HG02588 (cell line): ENCODE results near the gene EID3.

Experiments
- ATAC-seq: cut with Tn5 transposase; IDR thresholded peaks from one replicate; pipeline ENCODE4 v1.9.1; 2021; ENCODE audit warnings: mild to moderate bottlenecking, moderate library complexity; ENCODE audit not compliant: unreplicated experiment

EID3 gene

DNA sequence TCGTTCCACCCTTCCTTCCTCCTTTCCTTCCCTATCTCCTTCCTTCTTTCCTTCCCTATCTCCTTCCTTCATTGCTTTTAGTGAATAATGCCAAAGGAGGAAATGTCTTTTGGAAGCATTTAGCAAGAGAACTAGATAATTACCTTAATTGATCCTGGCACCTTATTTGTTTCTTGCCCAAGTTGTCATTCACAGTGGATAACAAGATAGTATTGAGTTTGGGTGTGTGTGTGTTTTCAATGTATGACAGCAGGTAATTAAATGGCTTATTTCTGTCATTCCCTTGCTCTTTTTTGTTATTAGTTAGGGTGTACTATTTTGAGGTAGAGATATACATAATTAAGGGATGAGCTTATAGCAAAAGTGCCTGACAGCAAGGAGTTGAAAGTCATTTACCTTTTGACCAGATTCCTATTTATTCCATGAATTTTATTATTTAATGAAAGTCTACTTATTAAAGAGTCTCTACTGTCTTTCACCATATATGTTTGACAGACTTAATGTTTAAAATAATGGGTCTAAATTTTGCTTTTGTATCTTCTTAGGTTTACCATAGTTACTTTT, 30.2 kb downstream of the EID3 start:
- ATAC-seq, result no peak

DNA sequence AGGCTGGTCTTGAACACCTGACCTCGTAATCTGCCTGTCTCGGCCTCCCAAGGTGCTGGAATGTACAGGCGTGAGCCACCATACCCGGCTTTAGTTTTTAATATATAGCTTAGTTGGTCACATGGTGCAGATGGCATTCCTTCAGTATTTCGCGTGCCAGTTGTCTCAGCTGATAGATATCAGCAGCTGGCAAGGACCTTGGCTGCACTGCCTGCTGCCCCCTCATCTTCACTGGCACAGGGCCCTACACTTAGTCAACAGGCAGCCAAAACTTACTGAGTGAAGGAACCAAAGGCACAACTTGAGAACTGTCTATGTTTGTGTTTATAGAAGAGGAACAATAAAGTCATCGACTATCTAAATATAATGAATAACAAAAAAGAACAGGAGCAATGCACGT, 31.0 kb downstream of the EID3 start:
- no peak for ATAC-seq

DNA sequence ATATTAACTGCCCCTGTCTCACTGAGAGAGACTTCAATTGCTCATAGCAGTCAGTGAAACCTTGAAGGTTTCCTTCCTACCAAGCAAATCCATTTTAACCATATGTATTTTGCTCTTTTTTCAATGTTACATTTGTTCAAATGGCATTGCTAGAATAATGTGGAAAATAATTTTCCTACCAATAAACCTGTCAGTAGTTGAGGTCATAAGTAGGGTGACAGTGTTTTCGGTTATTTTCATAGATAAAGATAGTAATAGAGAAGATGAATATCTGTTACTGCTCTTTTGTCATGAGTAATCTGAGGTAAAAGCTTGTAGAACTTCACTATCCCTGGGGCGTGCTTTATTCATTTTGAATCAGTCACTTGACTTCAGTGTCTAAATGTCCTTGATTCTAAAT, 32.6 kb downstream of the EID3 start:
- ATAC-seq, result no peak

DNA sequence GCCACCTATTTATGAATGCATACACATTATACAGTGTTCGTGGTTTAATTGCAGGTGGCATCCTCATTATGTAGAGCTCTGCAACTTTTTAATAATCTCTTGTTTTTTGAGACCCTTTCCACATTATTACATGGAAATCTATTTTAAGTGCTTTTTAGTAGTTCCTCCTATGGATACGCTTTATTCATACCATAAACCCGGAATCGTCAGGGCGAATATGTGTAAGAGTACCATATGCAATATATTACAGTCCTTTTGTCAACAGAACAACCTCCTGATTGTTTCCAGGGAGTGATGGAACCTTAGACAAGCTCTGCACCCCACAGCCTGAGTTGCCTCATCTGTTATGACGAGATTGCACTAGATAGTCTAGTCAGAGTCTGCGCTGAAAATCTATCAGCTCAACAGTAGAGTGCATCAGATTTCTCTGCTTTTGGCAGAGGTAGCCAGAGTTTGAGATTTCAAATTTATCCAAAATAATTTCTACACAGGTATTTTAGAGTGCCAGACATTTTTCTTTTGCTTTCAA, 33.6 kb downstream of the EID3 start:
- ATAC-seq, result no peak

DNA sequence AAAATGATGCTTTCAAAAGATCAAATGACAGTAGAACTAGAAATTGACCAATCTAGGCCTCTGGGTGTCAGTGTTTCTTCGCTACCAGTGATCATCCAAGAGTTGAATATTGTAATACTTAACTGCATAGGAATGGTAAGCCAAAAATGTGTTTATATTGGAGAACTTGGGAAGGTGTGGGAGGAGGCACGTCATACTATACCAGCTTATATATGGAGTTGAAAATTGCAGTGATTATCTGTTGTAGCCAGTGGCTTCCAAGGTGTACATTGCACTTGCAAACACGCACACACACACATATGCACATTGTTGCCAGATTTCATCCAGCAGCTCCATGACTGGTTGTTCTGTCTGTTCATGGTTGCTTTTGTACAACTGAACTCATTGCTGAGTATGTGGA, 36.1 kb downstream of the EID3 start:
- ATAC-seq, result no peak

DNA sequence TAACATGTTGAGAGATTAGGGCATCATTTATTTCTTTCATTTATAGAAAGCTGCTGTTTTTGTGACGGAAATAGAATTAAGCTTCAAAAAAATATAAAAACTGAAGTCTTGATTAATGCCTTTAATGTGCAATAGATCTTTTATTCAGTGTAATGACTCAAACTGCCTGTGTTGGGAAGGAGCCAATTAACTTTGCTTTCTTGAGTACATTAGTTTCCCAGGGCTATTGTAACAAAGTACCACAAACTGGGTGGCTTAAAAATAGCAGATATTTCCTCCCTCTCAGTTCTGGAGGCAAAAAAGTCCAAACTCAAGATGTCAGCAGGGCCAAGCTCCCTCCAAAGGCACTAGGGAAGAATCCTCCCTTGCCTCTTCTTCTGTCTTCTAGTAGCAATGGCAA, 36.6 kb downstream of the EID3 start:
- ATAC-seq, result no peak

DNA sequence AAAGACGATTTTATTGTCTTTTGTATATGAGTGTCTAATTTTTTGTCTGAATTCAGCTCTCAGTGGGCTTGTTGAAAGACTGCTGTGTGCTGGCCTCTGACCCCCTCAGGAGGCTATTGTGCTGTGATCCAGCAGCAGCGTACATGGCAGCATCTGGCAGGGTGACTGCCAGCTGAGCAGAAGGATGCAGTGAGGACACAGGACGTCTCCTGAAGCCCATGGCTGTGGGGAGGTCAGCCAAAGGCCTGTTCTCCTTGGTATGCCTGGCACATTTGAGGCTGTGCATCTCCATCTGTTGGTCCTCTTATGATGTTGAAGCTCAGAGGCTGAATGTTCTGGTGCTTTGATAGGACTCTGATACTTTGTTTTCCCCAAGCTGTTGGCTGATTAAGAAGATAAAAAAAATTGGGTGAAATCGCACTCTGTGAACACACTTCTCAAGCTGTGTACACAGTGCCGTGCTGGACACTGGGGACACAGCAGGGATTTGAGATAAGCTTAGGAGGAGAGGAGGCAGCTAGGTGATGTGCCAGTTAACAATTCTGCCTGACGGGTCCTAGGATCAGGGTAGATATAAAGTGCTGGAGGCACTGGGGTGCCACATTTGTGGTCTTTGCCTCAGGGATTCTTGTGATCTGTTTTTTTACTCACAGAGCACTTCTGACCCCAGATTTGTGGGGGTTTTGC, 37.5 kb downstream of the EID3 start:
- no peak for ATAC-seq

DNA sequence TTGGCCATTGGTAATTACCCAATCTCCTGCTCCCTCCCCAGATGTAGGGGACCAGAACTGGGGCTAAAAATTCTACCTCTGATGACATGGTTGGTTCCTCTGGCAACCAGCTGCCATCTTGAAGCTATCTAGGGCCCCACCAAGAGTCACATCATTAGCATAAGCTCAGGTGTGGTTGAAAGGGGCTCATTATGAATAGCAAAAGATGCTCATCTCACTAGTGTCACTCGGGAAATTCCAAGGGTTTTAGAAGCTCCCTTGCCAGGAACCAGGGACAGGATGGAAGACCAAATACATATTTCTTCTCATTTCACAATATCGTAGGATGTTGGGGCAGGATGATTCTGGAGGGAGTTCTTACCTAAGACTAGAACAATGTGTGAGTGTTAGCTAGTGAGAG, 38.6 kb downstream of the EID3 start:
- ATAC-seq, result no peak

DNA sequence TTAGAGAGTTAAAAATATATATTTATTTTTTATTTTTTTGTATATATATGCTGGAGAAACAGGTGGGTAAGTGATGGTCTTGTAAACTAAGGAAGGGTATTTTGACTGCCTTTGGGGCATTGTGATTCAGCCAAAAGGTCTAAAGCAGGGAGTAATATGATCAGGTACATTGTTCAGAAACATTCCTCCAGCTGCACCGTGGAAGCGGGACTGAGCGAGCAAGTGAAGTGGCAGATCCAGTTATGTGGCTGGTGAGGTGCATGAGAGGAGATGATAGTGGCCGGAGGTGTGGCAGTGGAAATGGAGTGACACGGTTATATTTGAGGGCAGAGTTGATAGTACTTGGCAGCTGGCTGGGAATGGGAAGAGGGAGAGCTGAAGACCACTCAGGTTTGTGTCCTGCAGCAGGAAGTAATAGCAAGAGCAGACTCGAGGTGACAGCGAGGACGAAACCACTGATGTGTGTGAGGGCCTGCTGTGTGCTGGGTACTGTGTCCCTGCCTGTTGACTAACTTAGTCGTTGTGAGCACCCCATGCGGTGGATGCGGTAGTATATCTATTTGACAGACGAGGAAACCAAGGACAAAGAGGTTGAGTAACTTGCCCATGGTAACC, 39.2 kb downstream of the EID3 start:
- ATAC-seq, result no peak

DNA sequence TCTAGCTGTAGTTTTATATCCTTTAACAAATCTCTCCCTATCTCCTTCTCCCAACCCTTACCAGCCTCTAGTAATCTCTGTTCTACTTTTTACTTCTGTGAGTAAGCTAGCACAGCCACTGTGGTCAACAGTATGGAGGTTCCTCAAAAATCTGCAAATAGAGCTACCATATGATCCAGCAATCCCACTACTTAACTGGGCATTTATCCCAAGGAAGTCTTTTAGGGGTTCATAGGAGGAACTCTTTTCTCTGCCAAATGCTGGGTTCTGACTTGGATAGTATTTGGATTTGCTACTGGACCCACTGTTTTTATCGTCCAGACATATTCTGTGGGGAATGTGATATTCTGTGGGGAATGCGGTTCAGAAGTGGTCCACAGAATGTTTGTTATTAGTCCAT, 41.1 kb downstream of the EID3 start:
- no peak for ATAC-seq

DNA sequence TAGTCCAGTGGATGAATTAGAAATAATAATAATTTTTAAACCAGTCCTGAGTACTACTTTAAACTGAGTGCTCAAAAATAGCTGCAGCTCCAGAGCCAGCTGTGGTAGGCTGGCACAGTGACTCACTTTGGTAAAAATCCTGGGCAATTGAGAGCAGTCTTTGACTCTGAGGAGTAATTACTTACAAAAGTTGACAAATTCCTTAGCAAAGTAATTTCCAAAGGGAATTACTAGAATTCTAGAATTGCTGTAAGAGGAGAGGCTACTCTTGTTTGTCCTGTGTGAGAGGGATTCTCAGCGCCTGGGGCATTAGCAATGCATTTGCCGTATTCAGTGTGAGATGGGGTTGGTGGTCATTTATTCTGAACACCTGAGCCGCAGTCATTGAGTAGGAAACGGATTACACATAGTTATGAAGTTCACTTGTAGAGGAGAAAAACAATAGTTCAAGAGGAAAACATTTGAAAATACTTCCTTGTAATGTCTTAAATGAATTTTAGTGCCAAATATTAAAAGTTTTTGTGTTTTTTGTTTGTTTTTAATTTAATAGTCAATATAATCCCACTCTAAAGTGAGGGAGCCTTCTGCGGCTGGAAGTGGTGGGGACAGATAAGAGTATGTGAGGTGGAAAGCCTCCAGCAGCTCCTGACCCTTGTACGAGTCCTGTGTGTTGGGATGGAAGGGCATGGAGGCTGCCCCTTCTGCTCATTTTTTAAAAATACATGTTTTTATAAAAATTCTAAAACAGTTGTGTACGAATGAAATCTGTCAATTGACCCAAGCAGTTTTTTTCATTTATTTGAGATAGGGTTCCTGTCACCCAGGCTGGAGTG, 41.9 kb downstream of the EID3 start:
- no peak for ATAC-seq

DNA sequence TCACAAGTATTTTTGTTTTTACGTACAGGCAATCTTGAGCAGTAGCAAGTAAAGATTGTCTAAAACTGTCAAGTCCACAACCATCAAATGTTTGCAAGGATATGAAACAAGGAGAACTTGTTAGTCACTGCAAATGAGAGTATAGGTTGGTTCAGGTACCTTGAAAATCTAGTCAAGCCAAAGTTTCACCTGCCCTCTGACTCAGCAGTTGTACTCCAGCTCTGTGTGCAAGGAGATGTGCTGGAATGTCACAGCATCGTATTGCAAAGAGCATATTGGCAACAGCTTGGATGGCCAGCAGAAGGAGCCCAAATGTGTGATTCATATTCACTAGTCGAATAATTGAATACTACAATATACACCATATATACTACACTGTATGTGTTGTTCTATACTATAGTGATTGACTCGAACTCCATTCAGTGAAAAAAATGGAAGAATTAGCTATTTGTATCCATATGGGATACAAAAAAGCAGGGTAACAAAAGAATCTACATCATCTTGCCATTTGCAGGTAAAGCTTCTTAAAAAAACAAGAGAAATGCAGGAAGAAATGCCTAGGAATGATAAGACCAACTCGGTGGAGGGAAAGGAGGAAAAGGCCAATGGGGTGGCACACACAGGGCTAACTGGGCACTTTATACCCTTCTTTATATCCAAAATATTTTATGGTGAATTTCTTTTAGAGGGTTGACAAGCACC, 44.0 kb downstream of the EID3 start:
- ATAC-seq, result no peak

DNA sequence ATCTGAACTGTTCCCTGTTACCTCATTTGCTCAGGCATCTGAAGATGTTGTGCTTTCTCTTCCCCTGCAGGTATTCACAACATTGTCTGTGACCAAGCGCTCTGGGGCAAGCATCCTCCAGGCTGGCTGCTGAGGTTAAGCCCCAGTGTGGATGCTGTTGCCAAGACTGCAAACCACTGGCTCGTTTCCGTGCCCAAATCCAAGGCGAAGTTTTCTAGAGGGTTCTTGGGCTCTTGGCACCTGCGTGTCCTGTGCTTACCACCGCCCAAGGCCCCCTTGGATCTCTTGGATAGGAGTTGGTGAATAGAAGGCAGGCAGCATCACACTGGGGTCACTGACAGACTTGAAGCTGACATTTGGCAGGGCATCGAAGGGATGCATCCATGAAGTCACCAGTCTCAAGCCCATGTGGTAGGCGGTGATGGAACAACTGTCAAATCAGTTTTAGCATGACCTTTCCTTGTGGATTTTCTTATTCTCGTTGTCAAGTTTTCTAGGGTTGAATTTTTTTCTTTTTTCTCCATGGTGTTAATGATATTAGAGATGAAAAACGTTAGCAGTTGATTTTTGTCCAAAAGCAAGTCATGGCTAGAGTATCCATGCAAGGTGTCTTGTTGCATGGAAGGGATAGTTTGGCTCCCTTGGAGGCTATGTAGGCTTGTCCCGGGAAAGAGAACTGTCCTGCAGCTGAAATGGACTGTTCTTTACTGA, 44.9 kb downstream of the EID3 start:
- no peak for ATAC-seq

DNA sequence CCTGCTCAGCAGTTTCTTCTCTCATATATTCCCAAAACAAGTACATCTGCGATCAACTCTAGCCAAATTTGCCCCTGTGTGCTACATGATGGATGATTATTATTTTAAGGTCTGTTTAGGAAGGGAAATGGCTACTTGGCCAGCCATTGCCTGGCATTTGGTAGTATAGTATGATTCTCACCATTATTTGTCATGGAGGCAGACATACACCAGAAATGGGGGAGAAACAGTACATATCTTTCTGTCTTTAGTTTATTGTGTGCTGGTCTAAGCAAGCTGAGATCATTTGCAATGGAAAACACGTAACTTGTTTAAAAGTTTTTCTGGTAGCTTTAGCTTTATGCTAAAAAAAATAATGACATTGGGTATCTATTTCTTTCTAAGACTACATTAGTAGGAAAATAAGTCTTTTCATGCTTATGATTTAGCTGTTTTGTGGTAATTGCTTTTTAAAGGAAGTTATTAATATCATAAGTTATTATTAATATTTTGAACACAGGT, 45.5 kb downstream of the EID3 start:
- ATAC-seq, result no peak

DNA sequence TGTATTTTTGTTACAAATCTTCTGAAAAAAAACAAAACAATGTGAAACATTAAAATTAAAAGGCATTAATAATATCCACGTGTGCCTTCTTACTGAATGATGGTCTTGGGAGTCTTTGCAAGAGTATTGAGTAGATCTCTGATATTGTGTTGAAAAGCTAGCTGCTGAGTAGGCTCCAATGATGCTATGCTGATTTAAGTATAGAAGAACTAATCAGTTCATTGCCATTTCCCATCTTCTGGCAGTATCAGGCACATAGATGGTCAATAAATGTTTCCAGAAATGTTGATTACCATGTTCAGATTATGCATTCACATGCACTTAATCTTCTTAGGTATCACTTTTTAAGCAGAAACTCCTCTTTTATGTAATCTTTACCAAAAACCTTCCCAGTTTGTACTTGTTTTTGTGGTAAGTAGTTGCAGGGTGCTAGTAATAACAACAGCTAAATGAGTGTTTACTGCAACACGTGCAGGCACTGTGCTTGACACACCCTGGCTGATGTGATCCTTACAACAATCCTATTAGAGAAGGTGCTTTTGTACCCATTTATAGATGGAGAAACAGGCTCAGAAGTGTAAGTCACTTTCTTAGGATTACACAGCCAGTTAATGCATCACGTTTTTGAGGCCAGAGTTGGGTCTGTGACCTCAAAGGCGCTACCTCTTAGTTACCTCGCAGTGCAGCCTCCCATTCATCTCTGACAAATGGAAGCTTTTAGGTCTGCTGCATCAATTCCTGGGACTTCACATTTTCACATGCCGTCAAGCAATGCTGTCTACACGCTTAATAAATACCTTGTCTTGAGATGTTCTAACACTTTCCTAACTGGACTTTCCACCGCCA, 46.9 kb downstream of the EID3 start:
- no peak for ATAC-seq

DNA sequence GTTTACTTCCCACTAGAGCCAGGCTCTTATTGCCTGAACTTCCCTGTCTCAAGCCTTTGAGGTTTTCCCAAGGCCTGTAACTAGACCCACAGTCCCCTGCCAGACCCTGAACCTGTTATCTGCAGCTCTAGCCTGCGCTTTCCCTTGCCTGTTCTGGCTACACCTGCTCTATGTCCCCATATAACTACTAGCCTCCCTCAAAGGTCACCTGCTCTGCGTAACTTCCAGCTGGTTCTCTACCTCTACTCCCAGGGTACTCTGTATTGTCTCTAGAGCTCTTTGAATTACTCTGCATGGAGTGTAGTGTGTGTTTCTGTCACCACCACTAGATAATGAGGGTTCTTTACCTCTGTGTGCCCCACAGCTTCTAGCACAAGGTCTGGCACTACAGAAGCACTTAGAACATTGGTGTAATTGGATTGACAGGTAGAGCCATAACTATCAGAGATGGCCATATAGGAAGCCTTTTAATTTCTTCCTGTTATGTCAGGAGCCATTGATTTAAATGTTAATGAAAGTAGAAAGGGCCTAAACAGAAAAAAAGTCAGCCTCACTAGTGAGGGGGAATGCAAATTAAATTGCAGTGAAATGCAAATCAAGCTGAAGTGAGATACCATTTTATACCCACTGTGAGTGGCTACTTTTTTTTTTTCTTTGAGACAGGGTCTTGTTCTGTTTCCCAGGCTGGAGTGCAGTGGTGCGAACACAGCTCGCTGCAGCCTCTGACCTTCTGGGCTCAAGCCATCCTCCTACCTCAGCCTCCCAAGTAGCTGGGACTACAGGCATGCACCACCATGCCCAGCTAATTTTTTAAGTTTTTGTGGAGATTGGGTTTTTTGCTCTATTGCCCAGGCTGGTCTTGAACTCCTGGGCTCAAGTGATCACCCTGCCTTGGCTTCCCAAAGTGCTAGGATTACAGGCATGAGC, 47.8 kb downstream of the EID3 start:
- no peak for ATAC-seq

DNA sequence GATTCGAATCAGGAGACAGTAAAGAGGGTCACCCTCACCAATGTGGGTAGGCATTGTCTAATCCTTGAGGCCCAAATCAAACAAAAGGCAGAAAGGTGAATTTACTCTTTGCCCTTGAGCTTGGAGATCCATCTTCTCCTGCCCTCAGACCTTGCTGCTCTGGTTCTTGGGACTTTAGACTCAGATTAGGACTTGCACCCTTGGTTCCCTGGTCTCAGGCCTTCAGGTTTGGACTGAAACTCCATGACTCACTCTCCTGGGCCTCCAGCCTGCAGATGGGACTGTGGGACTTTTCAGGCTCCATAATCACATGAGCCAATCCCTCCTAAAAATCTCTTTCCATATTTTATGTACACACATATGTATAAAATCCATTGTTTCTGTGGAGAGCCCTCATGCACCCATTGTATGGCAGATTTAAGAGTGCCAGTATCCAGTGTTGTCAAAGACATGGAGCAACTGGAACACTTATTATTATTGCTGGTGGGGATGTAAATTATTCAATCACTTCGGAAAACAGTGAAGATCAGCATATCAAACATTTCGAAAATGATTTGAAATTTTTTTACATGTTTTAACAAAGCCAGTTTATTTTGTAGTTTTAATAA, 48.7 kb downstream of the EID3 start:
- no peak for ATAC-seq
